ENCODE measurements around the gene DNAJC30.
"Not testable (repeated sequence)": the region's sequence is repeated elsewhere in the genome, so short reads cannot be mapped to it uniquely, and the experiment has no call there.

- TF ChIP-seq CTCF (IDR thresholded peaks at IDR 0.05); POLR2AphosphoS5 (IDR thresholded peaks at IDR 0.05; ENCODE audit: low read depth, low read length); TEAD4 (IDR thresholded peaks at IDR 0.05; ENCODE audit: borderline replicate concordance, insufficient read depth); GABPA (IDR thresholded peaks at IDR 0.05; ENCODE audit: low read depth); MXI1 (IDR thresholded peaks at IDR 0.05; ENCODE audit: low read depth, low read length); EP300 (IDR thresholded peaks at IDR 0.05; ENCODE audit: borderline replicate concordance in 1 of 2, low read depth in 1 of 2, low read length in 1 of 2); EZH2phosphoT487 (IDR thresholded peaks at IDR 0.05; ENCODE audit: borderline replicate concordance, low read depth); TAF1 (IDR thresholded peaks at IDR 0.05; ENCODE audit: borderline replicate concordance, low read depth, low read length): not testable (repeated sequence)
These were observed 37.2 kb upstream of the DNAJC30 start for GRCh38 chr7:73720443-73720842.

All from SK-N-SH (cell line).